ENCODE measurements around the gene NBPF3.

- no peak for TF ChIP-seq CTCF (IDR thresholded peaks at IDR 0.05)
- no peak for TF ChIP-seq POLR2A (IDR thresholded peaks at IDR 0.05)
- TF ChIP-seq EP300 (IDR thresholded peaks at IDR 0.05), result no peak
Observed at GRCh38 chr1:21534146-21534545, 94.2 kb downstream of the NBPF3 start.
